Measurements from ENCODE around the gene ACVRL1. TPM values are rescaled to one million over a fixed set of nuclear protein-coding genes. Genes with fewer than 3 reads are reported as not detected.

Gene ACVRL1
- total RNA-seq, 4 donors from 2014 or later = 68.4 to 318 (median 80.7) TPM

GRCh38 chr12:51873251-51873994 lies 33.9 kb upstream of the ACVRL1 start:
- Histone ChIP-seq H3K9me3 (no peaks in the 10 kb centered on the region), H3K27me3 (peaks cover 0 to 9% of the 10 kb centered on the region in 2 donors), H3K4me3 (no peak overlapping the region), H3K27ac (no peak overlapping the region), H3K4me1 (peaks cover 0 to 26% (median 5%) of the 10 kb centered on the region in 4 donors), H3K36me3 (no peaks in the 10 kb centered on the region)
- TF ChIP-seq, protein P1, sequence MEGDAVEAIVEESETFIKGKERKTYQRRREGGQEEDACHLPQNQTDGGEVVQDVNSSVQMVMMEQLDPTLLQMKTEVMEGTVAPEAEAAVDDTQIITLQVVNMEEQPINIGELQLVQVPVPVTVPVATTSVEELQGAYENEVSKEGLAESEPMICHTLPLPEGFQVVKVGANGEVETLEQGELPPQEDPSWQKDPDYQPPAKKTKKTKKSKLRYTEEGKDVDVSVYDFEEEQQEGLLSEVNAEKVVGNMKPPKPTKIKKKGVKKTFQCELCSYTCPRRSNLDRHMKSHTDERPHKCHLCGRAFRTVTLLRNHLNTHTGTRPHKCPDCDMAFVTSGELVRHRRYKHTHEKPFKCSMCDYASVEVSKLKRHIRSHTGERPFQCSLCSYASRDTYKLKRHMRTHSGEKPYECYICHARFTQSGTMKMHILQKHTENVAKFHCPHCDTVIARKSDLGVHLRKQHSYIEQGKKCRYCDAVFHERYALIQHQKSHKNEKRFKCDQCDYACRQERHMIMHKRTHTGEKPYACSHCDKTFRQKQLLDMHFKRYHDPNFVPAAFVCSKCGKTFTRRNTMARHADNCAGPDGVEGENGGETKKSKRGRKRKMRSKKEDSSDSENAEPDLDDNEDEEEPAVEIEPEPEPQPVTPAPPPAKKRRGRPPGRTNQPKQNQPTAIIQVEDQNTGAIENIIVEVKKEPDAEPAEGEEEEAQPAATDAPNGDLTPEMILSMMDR (IDR thresholded peaks at IDR 0.05) = no peak
- TF ChIP-seq EP300 (IDR thresholded peaks at IDR 0.05) = no peak
- no peak for TF ChIP-seq POLR2A (IDR thresholded peaks at IDR 0.05)
- WGBS, 2 donors = 77 to 81% methylated on average over 8 of the region's 8 CpGs
- DNase-seq (ENCODE audit: low spot score in 2 of 2) = no peak

DNA sequence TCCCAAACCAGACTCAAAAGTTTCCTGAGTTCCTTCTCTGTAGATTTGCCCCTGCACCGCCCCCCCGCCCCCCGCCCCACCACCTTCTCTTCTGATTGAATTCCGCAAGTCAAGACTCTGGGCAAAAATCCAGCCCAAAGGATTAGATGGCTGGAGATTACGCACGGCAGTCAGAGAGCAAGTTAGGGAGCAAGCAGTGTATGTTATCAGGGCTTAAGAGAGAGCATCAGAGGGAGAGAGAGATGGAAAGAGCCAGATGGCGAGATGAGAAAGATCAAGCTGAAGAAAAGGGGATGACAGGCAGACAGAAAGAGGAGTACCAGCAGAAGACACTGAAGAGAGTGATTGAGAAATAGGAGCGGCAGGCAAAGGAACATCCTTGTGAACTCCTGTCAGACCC lies 33.3 kb upstream of the ACVRL1 start:
- TF ChIP-seq POLR2A (IDR thresholded peaks at IDR 0.05) = no peak
- no peak for TF ChIP-seq EP300 (IDR thresholded peaks at IDR 0.05)
- TF ChIP-seq, protein P1 (IDR thresholded peaks at IDR 0.05) = no peak
- Histone ChIP-seq H3K4me1 (peaks cover 0 to 20% (median 4%) of the 10 kb centered on the region in 4 donors), H3K27ac (no peak overlapping the region), H3K4me3 (no peak overlapping the region), H3K9me3 (no peaks in the 10 kb centered on the region), H3K27me3 (peaks cover 0 to 4% of the 10 kb centered on the region in 2 donors), H3K36me3 (no peaks in the 10 kb centered on the region)
- WGBS, 2 donors = 45 to 54% methylated on average over 8 of the region's 8 CpGs
- DNase-seq (ENCODE audit: low spot score in 2 of 2) = no peak

DNA sequence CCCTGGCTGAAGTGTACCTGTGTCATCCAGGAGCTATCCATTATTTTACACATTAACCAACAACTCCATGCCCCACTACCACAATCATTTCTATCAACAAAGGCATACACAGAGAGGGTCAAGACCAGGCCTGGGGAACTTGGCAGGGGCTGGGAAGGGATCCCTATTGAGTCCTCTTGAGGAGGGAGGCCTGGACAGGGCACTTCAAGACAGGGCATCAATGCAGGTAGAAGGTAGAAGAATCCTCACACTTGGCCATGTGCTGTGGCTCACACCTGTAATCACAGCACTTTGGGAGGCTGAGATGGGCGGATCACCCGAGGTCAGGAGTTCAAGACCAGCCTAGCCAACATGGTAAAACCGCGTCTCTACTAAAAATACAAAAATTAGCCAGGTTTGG lies 32.8 kb upstream of the ACVRL1 start:
- no peak overlapping the region for H3K27ac ChIP-seq
- H3K27me3 ChIP-seq = no peaks in the 10 kb centered on the region
- no peaks in the 10 kb centered on the region for H3K9me3 ChIP-seq
- TF ChIP-seq POLR2A (IDR thresholded peaks at IDR 0.05) = no peak
- TF ChIP-seq, protein P1 (IDR thresholded peaks at IDR 0.05) = no peak
- no peak for TF ChIP-seq EP300 (IDR thresholded peaks at IDR 0.05)
- no peaks in the 10 kb centered on the region for H3K36me3 ChIP-seq
- WGBS, 2 donors = 95 to 98% methylated on average over 4 of the region's 4 CpGs
- no peak overlapping the region for H3K4me3 ChIP-seq
- peaks cover 0 to 16% (median 2%) of the 10 kb centered on the region in 4 donors for H3K4me1 ChIP-seq
- DNase-seq (ENCODE audit: low spot score in 2 of 2) = no peak

DNA sequence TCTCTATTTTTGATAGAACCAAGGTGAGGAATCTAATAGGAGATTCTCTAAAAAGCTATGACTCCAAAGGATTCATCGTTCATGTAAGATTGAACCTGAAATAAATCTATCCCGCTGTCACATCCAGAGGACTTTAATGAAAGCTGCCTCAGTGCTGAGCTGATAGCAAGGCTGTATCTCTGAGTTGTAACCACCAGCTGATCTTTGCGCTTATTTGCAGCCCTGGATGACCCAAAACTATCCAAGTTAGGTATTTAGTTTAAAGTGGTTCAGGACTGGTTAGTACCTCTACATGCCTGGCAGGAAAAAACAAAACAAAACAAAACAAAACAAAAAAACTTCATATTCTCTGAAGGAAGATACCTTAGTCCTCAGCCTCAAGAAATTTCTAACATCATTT lies 28.2 kb upstream of the ACVRL1 start:
- no peak overlapping the region for H3K27ac ChIP-seq
- no peaks in the 10 kb centered on the region for H3K36me3 ChIP-seq
- DNase-seq (ENCODE audit: low spot score in 2 of 2) = no peak
- H3K9me3 ChIP-seq = no peaks in the 10 kb centered on the region
- no peak overlapping the region for H3K4me3 ChIP-seq
- H3K4me1 ChIP-seq = no peaks in the 10 kb centered on the region
- WGBS, 2 donors = 72 to 75% methylated on average over 3 of the region's 3 CpGs
- no peak for TF ChIP-seq EP300 (IDR thresholded peaks at IDR 0.05)
- TF ChIP-seq, protein P1 (IDR thresholded peaks at IDR 0.05) = no peak
- no peak for TF ChIP-seq POLR2A (IDR thresholded peaks at IDR 0.05)
- H3K27me3 ChIP-seq = no peaks in the 10 kb centered on the region

GRCh38 chr12:51883295-51883694 lies 24.0 kb upstream of the ACVRL1 start:
- H3K9me3 ChIP-seq = no peaks in the 10 kb centered on the region
- no peak for DNase-seq (ENCODE audit: low spot score in 2 of 2)
- H3K27ac ChIP-seq = no peak overlapping the region
- no peak overlapping the region for H3K4me3 ChIP-seq
- H3K4me1 ChIP-seq = peaks cover 0 to 24% (median 7%) of the 10 kb centered on the region in 4 donors
- TF ChIP-seq EP300 (IDR thresholded peaks at IDR 0.05) = no peak
- TF ChIP-seq, protein P1 (IDR thresholded peaks at IDR 0.05) = no peak
- TF ChIP-seq POLR2A (IDR thresholded peaks at IDR 0.05) = no peak
- no peaks in the 10 kb centered on the region for H3K36me3 ChIP-seq
- WGBS, 2 donors = 67 to 70% methylated on average over 1 of the region's 1 CpG
- H3K27me3 ChIP-seq = no peaks in the 10 kb centered on the region

Data from tibial nerve (tissue), 4 donors.